ENCODE results near the gene AKNA. TPM values are rescaled to one million over a fixed set of nuclear protein-coding genes. Genes with fewer than 3 reads are reported as not detected.
"Not testable (repeated sequence)": the region's sequence is repeated elsewhere in the genome, so short reads cannot be mapped to it uniquely, and the experiment has no call there.

The AKNA gene
- total and polyA plus RNA-seq, 9 donors: 7.0 to 14.6 (median 10.1) TPM

DNA sequence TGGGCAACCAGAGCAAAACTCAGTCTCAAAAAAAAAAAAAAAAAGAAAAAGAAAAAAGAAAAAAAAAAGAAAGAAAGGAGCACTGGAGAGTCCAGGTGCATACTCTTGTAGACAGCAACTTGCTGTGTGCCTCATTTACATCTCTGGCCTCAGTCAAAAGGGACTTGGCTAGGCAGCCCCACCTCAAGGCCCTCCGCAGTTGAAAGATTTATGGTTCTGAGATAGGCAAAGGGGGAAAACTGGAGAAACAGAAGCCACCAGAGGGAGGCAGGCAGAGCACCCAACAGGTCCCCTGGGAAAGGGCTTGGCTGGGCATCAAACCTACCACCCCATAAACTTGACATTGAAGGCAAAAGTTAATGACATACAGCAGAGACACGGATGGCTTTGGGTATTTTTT lies 52.0 kb downstream of the AKNA start:
- DNase-seq: no peak
- WGBS (ENCODE audit: insufficient coverage): no CpG with 5 or more reads among the region's 2 CpGs
- Histone ChIP-seq H3K27me3 (ENCODE audit: control insufficient read depth, insufficient read depth, low read length) (no peaks in the 10 kb centered on the region), H3K27ac (ENCODE audit: low read length) (no peak overlapping the region), H3K36me3 (ENCODE audit: control insufficient read depth, insufficient read depth, low read length) (peaks cover 41% of the 10 kb centered on the region), H3K9me3 (replicated peaks; ENCODE audit: control insufficient read depth, low read depth, low read length) (no peaks in the 10 kb centered on the region), H3K4me3 (ENCODE audit: low read length) (no peak overlapping the region), H3K4me1 (ENCODE audit: control insufficient read depth, insufficient read depth, low read length) (no peaks in the 10 kb centered on the region)

DNA sequence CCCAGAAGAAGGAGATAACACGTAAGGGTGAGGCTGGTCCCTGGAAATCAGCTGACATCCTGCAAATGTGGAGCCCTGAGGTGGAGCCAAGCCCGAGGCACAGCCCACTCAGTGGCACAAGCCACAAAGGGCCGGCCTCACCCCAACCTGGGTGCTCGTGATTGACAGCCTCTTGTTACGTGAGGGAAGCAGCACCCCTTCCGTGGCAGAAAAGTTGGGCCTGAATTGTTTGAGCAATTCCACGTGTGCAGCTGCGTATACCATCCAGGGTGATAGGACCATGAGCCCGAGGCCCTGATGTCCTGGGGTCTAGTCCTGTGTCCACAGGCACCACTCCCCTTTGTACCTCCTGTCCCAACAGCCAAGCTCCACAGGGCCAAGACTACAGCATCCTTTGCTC lies 53.3 kb downstream of the AKNA start:
- Histone ChIP-seq H3K27ac (ENCODE audit: low read length) (no peak overlapping the region), H3K4me1 (ENCODE audit: control insufficient read depth, insufficient read depth, low read length) (no peaks in the 10 kb centered on the region), H3K36me3 (ENCODE audit: control insufficient read depth, insufficient read depth, low read length) (peaks cover 28% of the 10 kb centered on the region), H3K4me3 (ENCODE audit: low read length) (no peak overlapping the region), H3K9me3 (replicated peaks; ENCODE audit: control insufficient read depth, low read depth, low read length) (no peaks in the 10 kb centered on the region), H3K27me3 (ENCODE audit: control insufficient read depth, insufficient read depth, low read length) (no peaks in the 10 kb centered on the region)
- DNase-seq: no peak
- 90% methylated on average over 9 of the region's 9 CpGs for WGBS (ENCODE audit: insufficient coverage)

DNA sequence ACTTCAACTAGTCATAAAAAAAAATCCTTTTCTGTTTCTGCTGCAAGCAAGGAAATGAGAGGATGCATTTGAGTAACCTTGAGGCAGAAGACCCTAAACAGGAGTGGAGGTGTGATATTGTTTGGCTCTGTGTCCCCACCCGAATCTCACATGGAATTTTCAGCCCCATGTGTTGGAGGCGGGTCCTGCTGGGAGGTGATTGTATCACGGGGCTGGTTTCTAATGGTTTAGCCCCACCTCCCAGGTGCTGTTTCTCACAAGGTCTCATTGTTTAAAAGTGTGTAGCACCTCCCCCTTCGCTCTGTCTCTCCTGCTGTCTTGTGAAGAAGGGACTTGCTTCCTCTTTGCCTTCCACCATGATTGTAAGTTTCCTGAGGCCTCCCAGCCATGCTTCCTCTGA lies 54.1 kb downstream of the AKNA start:
- no CpG with 5 or more reads among the region's 4 CpGs for WGBS (ENCODE audit: insufficient coverage)
- H3K36me3 ChIP-seq (ENCODE audit: control insufficient read depth, insufficient read depth, low read length): peaks cover 20% of the 10 kb centered on the region
- H3K4me3 ChIP-seq (ENCODE audit: low read length); H3K27ac ChIP-seq (ENCODE audit: low read length); DNase-seq; H3K27me3 ChIP-seq (ENCODE audit: control insufficient read depth, insufficient read depth, low read length); H3K4me1 ChIP-seq (ENCODE audit: control insufficient read depth, insufficient read depth, low read length); H3K9me3 ChIP-seq (replicated peaks; ENCODE audit: control insufficient read depth, low read depth, low read length): not testable (repeated sequence)

DNA sequence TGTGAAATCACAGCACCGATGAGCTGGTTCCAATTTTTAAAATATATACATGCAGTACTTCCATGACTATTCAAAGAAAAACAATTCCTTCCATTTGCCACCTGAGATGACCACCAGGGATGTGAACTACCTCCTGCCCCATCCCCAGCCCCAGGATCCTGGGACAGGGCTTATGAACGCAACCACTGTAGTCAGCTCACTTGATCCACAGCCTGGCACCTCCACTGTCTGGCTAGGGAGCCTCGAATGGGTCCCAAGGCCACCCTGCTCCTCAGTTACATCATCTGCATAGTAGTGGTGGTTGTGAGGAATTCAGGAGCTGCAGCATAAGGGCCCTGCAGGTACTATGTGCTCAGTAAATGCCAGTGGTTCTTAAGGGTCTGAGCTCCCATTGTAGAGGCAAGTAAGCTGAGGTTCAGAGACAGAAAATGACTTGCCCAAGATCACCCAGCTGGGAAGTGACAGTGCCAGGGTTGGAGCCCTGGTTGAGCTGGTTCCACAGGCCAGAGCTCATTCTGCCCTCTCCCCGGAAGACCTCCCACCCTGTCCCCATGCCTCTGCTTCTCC lies 55.2 kb downstream of the AKNA start:
- not testable (repeated sequence) for H3K27me3 ChIP-seq (ENCODE audit: control insufficient read depth, insufficient read depth, low read length)

DNA sequence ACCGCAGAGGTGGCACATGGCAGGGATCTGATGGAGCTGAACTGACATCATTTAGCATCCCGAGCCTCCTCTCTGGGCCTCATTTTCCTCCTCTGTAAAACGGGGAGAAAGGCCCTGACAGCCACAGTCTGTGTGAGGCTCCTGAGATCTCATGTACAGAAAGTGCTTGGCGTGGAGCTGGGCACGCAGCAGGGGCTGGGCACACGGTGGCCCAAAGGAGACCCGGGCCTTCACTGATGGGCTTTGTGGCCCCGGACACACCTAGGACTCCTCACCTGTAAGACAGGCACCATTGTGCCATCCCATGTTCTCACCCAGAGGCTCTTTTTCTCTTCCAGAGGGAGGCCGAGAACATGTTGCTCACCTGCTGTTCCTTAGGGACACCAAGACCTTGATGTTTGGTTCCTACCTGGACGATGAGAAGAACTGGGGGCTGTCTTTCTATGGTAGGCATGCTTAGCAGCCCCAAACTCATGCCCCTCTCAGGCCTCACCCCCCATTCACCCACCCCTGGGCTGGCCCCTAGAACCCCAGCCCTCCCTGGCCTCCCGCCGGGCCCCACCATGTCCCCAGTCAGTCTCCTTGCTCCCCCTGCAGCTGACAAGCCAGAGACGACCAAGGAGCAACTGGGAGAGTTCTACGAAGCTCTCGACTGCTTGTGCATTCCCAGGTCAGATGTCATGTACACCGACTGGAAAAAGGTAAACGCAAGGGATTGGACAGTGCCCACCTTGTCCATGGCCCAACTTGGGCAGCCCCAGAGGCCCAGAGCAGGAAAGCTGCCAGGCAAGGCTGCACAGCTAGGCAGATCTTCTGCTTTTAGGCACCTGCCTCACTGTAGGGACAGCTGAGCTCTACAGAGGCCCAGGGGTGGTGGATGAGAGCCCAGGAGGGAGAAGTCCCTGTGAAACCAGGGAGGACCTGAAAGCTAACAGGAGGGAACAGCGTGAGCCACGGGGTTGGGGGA lies 56.3 kb downstream of the AKNA start:
- not testable (repeated sequence) for H3K9me3 ChIP-seq (replicated peaks; ENCODE audit: control insufficient read depth, low read depth, low read length); H3K36me3 ChIP-seq (ENCODE audit: control insufficient read depth, insufficient read depth, low read length); H3K27ac ChIP-seq (ENCODE audit: low read length); H3K27me3 ChIP-seq (ENCODE audit: control insufficient read depth, insufficient read depth, low read length); H3K4me1 ChIP-seq (ENCODE audit: control insufficient read depth, insufficient read depth, low read length); H3K4me3 ChIP-seq (ENCODE audit: low read length); DNase-seq
- WGBS (ENCODE audit: insufficient coverage): 54% methylated on average over 6 of the region's 19 CpGs

More for the DNA sequence above, 55.2 kb downstream of the AKNA start:
- DNase-seq; H3K27ac ChIP-seq (ENCODE audit: low read length); H3K4me3 ChIP-seq (ENCODE audit: low read length); H3K9me3 ChIP-seq (replicated peaks; ENCODE audit: control insufficient read depth, low read depth, low read length); H3K36me3 ChIP-seq (ENCODE audit: control insufficient read depth, insufficient read depth, low read length); H3K4me1 ChIP-seq (ENCODE audit: control insufficient read depth, insufficient read depth, low read length): not testable (repeated sequence)
- WGBS (ENCODE audit: insufficient coverage): 55% methylated on average over 1 of the region's 4 CpGs

DNA sequence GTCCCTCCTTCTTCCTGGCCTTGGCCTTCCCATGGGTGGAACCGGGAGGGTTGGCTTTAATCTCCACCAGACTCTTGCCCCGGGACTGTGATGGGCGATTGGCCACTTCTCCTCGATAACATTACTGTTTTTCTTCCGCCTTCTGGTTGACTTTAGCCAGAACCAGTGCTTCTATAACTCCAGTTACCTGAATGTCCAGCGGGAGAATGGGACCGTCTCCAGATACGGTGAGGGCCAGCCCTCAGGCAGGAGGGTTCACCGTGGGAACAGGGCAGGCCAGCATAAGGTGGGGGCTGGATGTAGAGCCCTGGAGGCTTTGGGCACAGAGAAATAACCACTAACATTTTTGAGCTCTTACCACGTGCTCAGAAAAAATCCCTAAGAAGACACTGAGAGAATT lies 57.1 kb downstream of the AKNA start:
- 47% methylated on average over 3 of the region's 10 CpGs for WGBS (ENCODE audit: insufficient coverage)
- Histone ChIP-seq H3K27ac (ENCODE audit: low read length) (no peak overlapping the region), H3K9me3 (replicated peaks; ENCODE audit: control insufficient read depth, low read depth, low read length) (no peaks in the 10 kb centered on the region), H3K36me3 (ENCODE audit: control insufficient read depth, insufficient read depth, low read length) (no peaks in the 10 kb centered on the region), H3K4me1 (ENCODE audit: control insufficient read depth, insufficient read depth, low read length) (no peaks in the 10 kb centered on the region), H3K27me3 (ENCODE audit: control insufficient read depth, insufficient read depth, low read length) (no peaks in the 10 kb centered on the region), H3K4me3 (ENCODE audit: low read length) (no peak overlapping the region)
- no peak for DNase-seq

DNA sequence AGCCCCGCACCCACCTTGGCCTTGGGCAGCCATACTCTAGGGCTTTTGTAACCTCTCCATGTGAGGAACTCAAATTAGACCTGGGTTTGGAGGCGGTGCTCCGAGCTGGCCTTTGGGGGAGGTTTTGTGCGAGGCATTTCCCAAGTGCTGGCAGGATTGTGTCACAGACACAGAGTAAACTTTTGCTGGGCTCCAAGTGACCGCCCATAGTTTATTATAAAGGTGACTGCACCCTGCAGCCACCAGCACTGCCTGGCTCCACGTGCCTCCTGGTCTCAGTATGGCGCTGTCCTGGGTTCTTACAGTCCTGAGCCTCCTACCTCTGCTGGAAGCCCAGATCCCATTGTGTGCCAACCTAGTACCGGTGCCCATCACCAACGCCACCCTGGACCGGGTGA lies 58.2 kb downstream of the AKNA start, which contains the start of gene ORM2:
Gene ORM2 (plus strand): TSS at position 245 of the 398 bp plus-strand sequence. CDS start 36 bp downstream, at position 281.
- not testable (repeated sequence) for H3K27ac ChIP-seq (ENCODE audit: low read length); H3K9me3 ChIP-seq (replicated peaks; ENCODE audit: control insufficient read depth, low read depth, low read length); H3K27me3 ChIP-seq (ENCODE audit: control insufficient read depth, insufficient read depth, low read length); DNase-seq; H3K4me3 ChIP-seq (ENCODE audit: low read length); H3K36me3 ChIP-seq (ENCODE audit: control insufficient read depth, insufficient read depth, low read length); H3K4me1 ChIP-seq (ENCODE audit: control insufficient read depth, insufficient read depth, low read length)
- no CpG with 5 or more reads among the region's 10 CpGs for WGBS (ENCODE audit: insufficient coverage)

DNA sequence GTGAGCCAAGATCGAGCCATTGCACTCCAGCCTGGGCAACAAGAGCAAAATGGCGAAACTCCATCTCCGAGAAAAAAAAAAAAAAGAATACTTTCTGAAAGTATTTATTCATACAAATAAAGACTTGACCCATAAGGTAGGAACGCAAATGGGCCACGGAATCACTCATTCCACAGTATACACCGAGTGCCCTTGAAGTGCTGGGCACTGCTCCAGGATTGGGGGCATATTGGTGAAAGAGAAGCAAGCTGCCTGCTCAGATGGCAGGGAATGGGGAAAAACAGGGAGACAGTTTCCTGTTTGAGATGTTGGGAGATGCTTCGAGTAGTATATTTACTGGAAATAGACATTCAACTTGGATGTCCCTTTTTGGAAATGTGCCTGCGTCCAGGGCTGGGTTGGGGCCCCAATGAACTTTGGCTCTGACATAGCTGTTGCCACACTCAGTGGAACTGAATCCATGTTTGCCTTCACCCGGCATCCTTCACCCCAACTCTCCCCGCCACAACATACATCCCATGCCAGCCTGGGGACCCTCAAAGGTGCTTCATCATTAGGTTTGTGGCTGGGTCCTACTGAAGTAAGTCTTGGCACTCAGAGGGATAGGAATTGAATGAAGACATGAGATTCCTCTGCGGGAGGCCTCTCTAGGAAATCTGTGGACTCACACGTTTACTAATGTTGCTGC lies 58.7 kb downstream of the AKNA start:
- WGBS (ENCODE audit: insufficient coverage): 96% methylated on average over 3 of the region's 12 CpGs

DNA sequence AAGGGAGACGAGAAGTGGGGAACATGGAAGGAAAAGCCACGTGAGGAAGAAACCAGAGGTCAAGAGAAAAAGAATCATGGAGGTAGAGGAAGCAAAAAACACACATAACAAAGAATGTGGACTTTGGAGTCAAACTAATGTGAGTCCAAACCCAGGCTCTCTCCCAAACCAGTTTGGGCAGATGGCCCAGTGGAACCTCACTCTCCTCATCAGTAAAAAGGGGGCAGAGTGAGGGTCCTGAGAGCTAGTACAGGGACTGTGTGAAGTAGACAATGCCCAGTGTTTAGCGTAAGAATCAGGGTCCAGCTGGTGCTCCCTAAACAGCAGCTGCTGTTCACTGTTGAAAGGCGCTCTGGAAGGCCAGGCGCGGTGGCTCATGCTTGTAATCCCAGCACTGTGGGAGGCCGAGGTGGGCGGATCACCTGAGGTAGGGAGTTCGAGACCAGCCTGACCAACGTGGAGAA lies 59.4 kb downstream of the AKNA start:
- not testable (repeated sequence) for H3K9me3 ChIP-seq (replicated peaks; ENCODE audit: control insufficient read depth, low read depth, low read length); H3K36me3 ChIP-seq (ENCODE audit: control insufficient read depth, insufficient read depth, low read length); H3K4me1 ChIP-seq (ENCODE audit: control insufficient read depth, insufficient read depth, low read length); H3K27me3 ChIP-seq (ENCODE audit: control insufficient read depth, insufficient read depth, low read length); H3K27ac ChIP-seq (ENCODE audit: low read length); DNase-seq; H3K4me3 ChIP-seq (ENCODE audit: low read length)
- WGBS (ENCODE audit: insufficient coverage): 84% methylated on average over 5 of the region's 10 CpGs

More for the DNA sequence above, 58.7 kb downstream of the AKNA start:
- H3K4me1 ChIP-seq (ENCODE audit: control insufficient read depth, insufficient read depth, low read length); H3K9me3 ChIP-seq (replicated peaks; ENCODE audit: control insufficient read depth, low read depth, low read length); H3K27me3 ChIP-seq (ENCODE audit: control insufficient read depth, insufficient read depth, low read length); H3K27ac ChIP-seq (ENCODE audit: low read length); H3K4me3 ChIP-seq (ENCODE audit: low read length); DNase-seq; H3K36me3 ChIP-seq (ENCODE audit: control insufficient read depth, insufficient read depth, low read length): not testable (repeated sequence)

DNA sequence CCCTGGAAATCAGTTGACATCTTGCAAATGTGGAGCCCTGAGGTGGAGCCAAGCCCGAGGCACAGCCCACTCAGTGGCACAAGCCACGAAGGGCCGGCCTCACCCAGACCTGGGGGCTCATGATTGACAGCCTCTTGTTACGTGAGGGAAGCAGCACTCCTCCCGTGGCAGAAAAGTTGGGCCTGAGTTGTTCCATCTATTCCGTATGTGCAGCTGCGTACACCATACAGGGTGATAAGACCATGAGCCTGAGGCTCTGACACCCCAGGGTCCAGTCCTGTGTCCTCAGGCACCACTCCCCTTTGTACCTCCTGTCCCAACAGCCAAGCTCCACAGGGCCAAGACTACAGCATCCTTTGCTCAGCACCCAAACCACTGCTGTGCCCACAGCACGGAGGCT lies 60.0 kb downstream of the AKNA start:
- no peak overlapping the region for H3K27ac ChIP-seq (ENCODE audit: low read length)
- no peaks in the 10 kb centered on the region for H3K4me1 ChIP-seq (ENCODE audit: control insufficient read depth, insufficient read depth, low read length)
- no peak overlapping the region for H3K4me3 ChIP-seq (ENCODE audit: low read length)
- no peaks in the 10 kb centered on the region for H3K27me3 ChIP-seq (ENCODE audit: control insufficient read depth, insufficient read depth, low read length)
- no peaks in the 10 kb centered on the region for H3K36me3 ChIP-seq (ENCODE audit: control insufficient read depth, insufficient read depth, low read length)
- no peaks in the 10 kb centered on the region for H3K9me3 ChIP-seq (replicated peaks; ENCODE audit: control insufficient read depth, low read depth, low read length)
- no peak for DNase-seq
- WGBS (ENCODE audit: insufficient coverage): 91% methylated on average over 8 of the region's 8 CpGs
